Activated T-cell treated with anti-CD3 and anti-CD28 coated beads for 24 hours (primary cell): ENCODE results near the gene GOLGA6A.
"Not testable (repeated sequence)": the region's sequence is repeated elsewhere in the genome, so short reads cannot be mapped to it uniquely, and the experiment has no call there.

Source experiments
- DNase-seq: peaks from one replicate; pipeline ENCODE4 v3.0.0-alpha.2; 2020; ENCODE audit warnings: low read depth

Gene GOLGA6A

DNA sequence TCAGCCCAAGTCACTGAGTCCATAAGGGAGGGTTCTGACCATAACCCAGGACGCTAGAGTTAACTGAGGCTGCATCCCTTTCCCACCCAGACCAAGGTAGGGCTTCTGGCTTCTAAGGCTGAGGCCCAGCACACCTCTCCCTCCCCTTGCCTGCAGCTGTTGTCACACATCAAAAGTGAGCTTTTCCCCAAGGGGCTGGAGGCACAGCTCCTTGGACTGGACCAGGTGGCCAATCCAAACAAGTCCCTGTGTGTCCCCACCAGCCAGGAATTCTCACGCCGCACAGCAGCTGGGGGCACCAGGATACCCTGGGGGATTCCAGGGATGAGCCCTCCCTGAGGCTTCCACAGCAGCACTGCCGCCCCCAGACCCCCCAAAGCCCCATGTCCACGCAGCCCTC is 25.8 kb upstream of the GOLGA6A start:
- no peak for DNase-seq

DNA sequence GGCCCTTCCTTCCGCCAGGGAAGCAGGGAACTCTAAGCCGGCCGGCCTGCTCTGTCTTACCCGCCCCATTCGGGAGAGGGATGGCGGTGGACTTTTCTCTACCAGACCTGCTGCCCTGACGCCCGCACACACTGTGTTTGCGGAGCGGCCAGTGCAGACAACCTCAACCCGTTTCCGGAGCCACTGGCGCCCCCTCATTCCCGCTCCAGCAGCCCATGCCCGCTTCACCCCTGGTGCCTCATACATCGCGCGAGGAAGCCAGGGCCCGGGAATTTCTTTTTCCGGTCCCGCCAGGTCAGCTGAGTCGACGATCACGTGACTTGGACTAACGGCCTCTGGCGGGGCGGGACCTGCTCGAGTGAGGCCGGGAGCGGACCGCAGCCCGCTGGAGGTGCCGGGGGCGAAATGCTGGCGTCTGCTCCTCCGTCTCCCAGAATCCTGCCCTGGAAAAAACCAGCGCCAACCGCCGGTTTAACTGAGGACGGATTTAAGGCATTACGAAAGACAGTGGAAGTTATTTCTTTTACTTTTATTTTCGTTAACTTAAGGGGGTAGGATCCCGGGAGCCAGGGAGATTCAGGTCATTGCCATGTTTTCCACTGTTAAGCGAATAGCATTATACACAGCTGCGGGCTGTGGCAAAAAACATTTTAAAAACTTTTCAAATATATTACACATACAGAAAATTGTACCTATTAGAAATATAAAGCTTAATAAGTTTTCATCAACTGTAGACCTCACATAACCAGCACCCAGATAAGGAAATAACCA is 17.8 kb upstream of the GOLGA6A start:
- DNase-seq, result peak; percentile 80

DNA sequence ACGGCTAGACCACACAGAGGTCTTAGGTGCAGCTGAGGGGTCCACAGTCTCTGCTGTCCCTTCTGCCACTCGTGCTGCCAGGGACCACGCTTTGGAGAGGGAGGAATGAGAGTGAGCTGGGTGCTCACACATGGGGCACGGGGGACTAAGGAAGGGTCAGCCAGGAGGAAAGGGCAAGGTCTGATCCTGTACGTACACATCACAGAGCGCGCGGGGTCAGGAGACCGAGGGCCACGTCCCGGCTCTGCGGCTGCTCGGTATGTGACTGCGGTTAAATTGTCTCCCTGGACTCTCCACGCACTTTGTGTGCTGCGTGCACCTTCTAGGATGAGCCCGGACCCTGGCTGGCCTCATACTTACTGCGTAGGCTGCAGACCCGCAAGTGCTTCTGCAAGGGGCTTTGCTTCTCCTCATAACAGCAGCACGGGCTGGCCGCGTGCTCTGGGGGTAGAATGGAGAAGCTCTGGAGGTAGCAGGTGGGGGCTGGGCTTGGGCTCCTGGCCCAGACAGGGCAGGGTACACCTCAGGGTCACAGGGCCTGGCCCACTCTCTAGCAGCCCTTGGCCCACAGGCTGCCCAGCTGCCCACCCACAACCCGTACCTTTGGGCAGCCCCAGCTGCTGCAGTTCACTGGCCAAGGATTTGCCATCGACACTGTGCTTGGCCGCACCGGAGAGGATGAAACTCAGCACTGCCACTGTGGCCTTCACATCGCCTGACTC is 14.6 kb upstream of the GOLGA6A start:
- not testable (repeated sequence) for DNase-seq

DNA sequence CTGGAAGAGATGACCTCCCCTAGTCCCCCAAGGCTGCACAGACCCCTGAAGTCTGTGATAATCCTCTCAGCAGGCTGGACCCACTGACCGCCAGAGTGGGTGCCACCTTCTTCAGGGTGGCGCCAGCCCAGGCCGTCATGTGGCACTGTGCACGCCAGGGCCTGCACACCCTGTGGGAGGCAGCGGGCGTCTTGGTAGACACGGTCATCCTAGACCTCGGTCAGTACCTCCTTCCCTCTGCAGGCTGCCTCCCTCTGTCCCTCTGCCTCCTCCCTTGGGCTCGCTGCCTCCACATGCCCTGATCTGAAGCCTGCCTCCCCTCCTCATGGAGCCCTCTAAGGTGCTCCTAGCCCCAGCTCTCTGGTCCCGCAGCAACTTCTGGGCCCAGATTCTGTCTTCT is 13.3 kb upstream of the GOLGA6A start:
- DNase-seq, result not testable (repeated sequence)

DNA sequence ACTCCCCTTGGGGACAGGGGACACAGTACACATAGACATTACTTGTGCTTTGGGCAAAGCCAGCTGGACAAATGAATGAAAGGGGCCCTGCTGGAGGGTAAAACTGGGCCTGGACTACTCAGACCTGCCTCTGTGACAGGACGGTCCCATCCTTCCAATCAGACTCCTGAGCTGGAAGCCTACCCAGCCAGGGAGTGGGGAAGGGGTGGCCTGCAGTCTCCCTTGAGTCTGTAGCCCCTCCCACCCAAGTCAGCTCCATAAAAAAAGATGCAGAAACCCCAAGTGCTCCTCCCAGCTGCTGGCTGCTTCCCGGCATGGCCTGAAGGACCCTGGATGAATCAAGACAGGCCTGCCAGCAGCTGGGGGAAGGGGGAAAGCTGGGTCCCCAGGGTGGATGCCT is 12.2 kb upstream of the GOLGA6A start:
- DNase-seq, result not testable (repeated sequence)

DNA sequence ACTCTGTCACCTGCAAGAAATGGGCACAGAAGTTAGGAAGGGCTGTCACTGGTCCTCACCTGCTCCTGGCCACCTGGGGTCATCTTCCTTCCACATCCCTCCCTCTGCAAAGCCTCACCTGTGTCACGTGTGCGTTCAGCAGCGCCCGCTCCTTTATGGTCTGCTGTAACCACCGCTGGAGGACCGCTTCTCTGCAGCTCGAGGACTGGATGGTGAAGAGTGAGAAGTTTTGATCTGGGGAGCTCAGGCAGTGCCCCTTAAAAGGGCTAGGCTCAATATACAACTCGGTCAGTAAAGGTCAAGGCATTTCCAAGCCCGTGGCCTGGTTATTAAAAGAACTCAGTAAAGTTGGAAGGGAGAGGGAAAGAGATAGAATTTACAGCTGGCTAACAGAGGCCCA is 6.6 kb downstream of the GOLGA6A start:
- not testable (repeated sequence) for DNase-seq

DNA sequence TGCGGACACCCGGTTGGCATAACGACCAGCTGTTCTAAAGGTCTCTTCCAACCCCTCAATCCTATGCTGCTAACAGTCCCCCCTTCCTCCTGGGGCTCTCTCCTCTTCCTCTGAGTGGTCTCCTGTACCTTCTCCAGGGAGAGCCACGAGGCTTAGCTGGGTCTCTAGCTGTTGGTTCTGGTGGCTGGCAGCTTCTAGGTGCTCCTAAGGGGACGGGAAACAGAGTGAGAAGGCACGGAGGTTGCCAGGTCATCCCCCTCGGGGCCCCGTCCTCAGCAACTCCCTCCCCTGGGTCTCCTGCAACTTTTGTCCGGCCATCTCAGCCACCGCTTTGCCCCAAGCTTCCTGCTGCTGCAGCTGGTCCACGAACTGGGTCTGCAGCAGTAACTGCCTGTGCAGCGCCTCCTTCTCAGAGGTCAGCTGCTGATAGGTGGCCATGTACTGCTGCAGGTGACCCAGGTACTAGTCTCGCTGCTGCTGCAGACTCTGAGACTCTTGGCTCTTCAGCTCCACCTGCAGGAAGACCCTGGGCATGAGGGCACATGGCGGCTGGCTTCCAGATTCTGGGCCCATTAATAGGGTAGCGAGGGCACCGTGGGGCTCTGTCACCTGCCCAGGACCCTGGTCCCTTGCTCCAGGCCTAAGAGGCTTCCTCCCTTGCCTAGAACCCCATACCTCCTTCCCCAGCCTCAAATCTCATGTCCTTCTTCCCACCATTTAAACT is 9.6 kb downstream of the GOLGA6A start:
- DNase-seq, result peak; percentile 25

DNA sequence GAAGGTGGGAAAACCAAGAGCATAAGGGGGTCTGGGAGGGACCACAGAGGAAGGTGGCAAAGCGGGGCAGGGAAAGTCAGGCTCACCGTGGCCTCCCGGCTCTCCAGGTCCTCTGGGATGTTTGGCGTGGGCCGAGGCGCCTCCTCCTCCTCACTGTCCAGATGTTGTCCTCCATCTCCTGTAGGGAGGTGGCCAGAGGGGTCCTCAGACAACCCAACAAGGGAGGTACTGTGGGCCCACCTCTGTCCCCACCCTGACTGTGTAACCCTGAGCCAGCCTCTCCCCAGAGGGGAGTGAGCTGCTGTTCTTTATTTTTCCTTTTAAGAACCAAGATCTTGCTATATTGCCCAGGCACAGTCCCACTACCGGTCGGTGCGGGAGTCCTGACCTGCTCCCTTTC is 10.2 kb downstream of the GOLGA6A start:
- not testable (repeated sequence) for DNase-seq

DNA sequence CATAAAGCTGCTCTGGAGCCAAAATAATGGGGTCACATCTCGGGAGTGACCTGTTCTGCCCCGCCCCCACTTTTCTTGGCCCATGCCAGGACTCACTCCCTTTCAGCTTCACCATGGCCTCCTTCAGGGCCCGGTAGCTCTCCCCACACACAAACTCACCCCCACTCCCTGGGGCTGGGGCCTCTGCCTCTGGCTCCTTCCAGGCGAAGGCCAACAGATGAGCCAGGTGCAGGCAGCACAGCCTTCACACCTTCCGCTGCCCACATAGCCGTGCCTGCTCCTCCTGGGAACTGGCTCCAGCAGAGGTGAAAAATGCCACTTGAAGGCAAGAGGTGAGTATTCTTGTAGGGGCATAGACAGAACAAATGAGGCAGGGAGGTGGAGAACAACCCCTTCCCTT is 10.7 kb downstream of the GOLGA6A start:
- not testable (repeated sequence) for DNase-seq

DNA sequence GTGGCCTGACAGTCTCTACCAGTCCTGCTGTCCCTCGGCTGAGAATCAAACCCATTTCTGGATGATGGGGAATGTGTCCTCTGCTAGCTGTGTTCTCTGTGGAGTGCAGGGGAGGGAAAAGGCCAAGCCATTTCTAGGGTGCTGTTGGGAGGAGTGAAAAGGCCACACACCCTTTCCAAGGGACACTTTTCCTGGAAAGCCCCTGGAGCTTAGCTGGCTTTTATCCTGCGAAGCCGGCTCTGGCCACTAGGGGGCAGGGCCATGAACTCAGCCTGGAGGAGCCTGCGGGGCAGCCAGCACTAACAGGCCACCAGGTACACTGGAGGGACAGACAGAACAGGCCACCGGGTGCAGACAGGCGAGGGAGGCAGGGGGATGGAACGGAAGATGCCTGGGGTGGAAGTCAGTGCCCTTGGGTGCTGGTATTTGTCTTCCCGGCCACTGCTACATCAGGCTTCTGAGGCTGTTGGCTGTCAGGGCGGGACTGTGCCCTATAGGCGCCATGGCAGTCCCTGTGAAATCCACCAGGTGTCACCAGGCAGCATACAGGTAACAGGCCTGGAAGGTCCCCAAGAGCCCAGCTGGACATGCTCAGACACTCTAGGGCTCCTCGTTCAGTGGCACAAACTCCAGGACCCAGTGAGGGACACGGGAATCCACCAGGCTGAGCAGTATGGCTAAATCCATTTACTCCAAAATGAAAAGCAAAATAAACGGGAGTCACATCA is 16.5 kb downstream of the GOLGA6A start:
- DNase-seq, result peak; percentile 44

DNA sequence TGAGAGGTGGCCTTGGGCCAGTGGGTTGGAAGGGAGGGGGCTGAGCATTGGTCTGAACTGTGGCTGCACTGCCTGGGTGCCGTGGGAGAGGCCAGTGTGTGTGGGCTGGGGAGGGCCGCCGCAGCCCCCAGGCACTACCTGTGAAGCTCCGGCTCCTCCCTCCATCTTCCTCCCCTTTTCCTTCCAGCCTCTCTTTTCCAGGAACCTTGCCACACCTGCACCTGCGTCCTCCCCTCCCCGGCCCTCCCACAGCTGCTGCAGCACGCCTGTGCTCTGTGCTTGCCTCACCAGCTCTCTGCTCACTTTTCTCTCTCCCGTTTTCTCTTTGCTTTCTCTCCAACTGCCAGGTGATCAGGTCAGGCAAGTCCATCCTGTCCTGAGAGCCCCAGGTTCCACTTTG is 17.5 kb downstream of the GOLGA6A start:
- not testable (repeated sequence) for DNase-seq

DNA sequence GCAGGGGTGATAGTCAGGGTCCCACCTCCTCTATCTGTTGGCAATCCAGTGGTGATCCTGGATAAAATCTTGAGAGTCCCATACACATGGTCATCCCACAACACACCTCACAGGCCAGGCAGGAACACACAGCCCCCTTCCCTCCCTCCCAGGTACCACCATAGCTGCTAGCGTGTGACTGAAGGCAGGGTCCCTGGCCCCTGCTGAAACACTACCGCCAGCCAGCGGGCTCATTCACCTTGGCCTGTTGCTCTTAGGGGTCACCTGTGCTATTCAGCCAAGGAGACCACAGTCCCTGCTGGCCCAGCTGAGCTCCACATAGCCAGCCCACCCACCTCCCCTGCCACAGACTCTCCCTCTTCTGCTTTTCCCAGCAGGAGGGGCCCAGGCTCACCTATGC is 18.2 kb downstream of the GOLGA6A start:
- DNase-seq, result not testable (repeated sequence)

DNA sequence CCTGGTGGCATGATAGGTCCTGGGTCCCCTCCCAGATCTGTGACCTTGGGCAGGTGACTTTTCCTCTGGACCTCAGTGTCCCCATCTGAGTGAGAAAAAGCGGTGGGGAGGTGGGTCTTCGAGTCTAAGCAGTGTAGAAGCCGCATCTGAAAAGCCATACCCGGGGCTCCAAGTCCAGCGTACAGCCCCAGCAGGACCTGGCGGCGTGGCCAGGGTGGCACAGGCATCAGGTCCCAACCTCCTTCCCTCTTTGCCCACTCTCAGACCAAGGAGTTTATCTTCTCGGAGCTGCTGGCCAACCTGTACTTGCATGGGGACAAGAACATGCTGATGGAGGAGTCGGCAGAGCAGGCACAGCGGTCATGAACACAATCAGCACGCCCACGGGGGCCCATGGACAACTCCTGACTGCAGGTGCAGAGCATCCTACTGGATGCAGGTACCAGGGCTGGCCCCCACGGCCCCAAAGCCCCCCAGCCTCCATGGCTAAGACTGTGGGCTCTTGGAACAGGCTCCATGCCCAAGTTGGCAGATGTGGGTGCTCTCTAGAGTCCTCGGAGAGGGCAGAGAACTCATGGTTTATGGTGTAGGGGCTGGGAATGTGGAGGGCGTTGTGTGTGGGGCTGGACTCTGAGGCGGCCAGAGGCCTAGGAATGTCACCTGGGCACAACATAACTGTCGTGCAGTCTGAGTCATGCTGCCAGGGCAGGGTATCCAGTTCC is 18.8 kb downstream of the GOLGA6A start:
- not testable (repeated sequence) for DNase-seq

DNA sequence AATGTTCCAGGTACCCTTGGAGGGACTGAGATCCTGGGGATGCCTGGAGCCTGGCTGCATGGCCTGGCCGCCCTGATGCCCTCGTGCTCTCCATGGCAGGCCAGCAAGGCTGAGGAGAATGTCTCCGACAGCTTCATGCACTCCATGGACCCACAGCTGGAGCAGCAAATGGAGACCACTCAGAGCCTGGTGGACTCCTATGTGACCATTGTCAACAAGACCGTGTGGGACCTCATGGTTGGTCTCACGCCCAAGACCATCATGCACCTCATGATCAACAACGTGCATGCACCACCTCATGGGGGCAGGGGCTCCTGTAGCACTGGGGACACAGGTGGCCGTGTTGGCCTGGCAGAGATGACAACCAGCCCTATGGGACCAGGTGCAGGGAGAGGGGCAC is 19.7 kb downstream of the GOLGA6A start:
- no peak for DNase-seq

DNA sequence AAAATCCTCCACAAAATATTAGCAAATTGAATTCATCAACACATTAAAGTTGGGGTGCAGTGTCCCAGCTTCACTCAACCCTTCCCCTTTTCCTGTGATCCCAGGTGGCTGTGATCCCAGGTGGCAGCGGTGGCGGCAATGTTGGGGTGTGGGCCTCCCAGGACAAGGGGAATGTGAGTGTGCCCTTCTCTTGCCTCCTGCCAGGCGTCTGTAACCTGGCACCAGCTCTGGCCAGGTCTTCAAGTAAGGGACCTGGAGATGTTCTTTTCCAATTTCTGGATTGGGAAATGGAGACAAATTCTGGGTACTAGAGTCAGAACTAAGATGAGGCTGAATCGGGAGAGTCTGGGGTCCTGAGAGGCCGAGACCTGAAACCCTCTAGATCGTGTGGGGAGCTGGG is 20.1 kb downstream of the GOLGA6A start:
- no peak for DNase-seq

DNA sequence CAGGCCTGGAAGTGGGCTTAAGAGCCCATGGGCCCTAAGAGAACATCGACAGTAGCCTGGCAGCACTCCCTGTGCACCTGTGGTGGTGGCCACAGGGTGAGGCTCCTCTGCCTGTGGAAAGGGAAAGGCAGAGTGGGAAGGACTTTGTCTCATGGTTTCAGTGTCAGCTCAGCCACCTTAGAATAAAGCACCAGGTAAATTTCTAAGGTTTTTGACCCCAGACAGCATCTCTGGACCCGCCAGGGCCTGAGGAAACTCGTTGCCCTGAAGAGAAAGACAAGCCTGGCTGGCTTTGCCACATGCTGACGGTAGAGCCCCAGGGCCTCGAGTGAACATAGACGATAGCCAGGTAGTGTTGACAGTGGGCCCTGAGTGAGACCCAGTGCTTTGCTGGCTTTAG is 22.1 kb downstream of the GOLGA6A start:
- DNase-seq, result no peak

DNA sequence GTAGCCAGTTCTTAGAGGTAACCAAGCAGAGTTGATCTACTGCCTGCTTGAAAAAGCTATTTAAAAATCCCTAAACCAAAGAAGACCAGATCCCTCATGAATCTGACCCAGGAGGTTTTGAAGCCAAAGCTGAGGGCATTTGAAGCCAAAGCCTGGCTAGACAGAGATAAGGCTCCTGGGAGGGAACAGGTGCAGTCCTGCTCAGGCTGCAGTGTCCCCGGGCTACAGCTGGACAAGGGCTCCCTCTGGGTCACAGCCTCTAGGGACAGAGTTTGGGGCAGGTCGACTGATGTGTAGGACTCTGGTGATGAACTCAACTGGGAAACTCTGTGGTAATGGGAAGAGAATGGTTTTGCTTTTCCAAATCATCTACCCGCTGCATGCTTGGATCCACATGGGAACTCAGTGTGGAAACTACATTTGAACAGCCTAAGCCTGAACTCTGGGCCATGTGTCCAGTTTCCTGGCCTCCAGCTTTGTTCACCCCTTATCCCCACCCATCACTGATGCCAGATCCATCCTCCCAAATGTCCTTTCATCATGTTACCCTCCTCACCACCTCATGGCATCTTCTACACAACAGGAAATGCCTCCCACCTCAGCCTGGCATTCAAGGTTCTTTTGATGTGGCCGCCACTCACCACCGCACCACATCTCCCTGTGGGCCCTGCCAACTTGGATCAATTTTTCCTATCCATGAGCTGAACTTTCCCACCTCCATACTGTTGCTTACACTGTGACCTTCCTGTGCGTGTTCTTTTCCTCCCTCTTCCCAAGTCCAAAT is 23.1 kb downstream of the GOLGA6A start:
- not testable (repeated sequence) for DNase-seq

DNA sequence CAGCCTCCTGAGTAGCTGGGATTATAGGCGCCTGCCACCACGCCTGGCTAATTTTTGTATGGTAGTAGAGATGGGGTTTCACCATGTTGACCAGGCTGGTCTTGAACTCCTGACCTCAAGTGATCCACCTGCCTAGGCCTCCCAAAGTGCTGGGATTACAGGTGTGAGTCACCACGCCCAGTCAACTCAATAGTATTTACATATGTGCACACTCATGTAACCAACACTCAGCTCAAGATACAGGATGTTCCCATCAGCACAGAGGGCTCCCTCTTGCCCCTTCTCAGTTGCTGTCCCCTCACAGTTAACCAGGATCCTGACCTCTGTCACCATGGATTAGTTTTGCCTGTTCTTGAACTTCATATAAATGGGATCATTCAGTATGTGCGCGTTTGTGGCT is 26.0 kb downstream of the GOLGA6A start:
- not testable (repeated sequence) for DNase-seq

DNA sequence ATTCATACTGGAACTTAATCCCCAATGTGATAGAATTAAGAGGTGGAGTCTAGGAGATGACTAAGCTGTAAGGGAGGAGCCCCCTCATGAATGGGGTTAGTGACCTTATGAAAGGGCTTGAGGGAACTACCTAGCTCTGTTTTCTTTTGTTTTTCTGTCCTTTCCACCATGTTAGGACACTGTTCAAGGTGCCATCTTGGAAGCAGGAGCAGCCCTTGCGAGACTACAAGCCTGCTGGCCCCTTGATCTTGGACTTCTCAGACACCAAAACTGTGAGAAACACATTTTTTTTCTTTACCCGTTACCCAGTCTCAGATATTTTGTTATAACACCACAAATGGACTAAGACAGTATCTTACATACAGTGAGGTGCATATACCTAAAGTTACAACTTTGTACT is 26.5 kb downstream of the GOLGA6A start:
- no peak for DNase-seq

DNA sequence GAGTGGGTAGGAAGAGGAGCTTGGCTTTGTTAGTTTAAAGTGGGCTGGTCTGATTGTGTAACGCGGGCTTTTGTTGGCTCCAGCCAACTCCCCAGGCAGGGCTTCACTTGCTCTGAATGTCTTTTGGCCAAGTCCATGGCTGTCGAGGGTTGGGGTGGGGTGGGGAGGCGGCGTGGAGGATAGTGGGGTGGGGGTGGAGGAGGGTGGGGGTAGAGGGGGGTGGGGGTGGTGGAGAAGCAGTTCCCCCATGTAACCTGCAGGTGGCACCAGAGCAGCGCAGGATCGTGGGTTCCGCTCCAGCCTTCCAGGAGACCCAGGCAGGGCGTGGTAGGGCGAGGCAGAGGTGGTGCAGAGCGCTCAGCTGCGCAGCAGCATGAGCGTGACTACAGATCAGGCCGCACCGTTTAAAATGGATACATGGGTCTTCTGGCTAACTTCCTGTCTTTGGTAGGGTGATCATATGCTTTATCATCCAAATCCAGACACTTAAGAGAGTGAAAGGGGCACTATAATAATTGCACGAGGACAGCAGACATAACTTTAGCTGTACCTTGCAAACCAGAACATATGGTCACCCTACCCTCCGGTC is 28.3 kb downstream of the GOLGA6A start:
- DNase-seq, result peak; percentile 54
